ENCODE results near the gene IQCF5. TPM values are rescaled to one million over a fixed set of nuclear protein-coding genes. Genes with fewer than 3 reads are reported as not detected.

Gene IQCF5
- total RNA-seq, 4 donors from 2014 or later: not detected

GRCh38 chr3:51888463-51889105, 13.2 kb upstream of the IQCF5 start:
- no peak for DNase-seq
- Histone ChIP-seq H3K27me3 (no peaks in the 10 kb centered on the region), H3K4me1 (no peaks in the 10 kb centered on the region), H3K9me3 (no peaks in the 10 kb centered on the region), H3K27ac (no peak overlapping the region), H3K4me3 (replicated peaks in 1 of 3) (no peak overlapping the region), H3K36me3 (no peaks in the 10 kb centered on the region)
- 94 to 97% methylated on average over 12 of the region's 12 CpGs for WGBS, 2 donors
- TF ChIP-seq CTCF (IDR thresholded peaks at IDR 0.05) (no peak), POLR2A (IDR thresholded peaks at IDR 0.05) (no peak)
- intact Hi-C loops (cut with DNase I): no loop called here

- H3K27ac ChIP-seq: no peak overlapping the region
- H3K27me3 ChIP-seq: no peaks in the 10 kb centered on the region
- H3K36me3 ChIP-seq: no peaks in the 10 kb centered on the region
- no peaks in the 10 kb centered on the region for H3K9me3 ChIP-seq
- intact Hi-C loops (cut with DNase I): no loop called here
- TF ChIP-seq CTCF (IDR thresholded peaks at IDR 0.05) (no peak), POLR2A (IDR thresholded peaks at IDR 0.05) (no peak)
- H3K4me1 ChIP-seq: no peaks in the 10 kb centered on the region
- no peak for DNase-seq
- H3K4me3 ChIP-seq (replicated peaks in 1 of 3): no peak overlapping the region
- 94 to 97% methylated on average over 2 of the region's 2 CpGs for WGBS, 2 donors
These were observed 12.2 kb upstream of the IQCF5 start for GRCh38 chr3:51887620-51888019.

- H3K27ac ChIP-seq: no peak overlapping the region
- TF ChIP-seq CTCF (IDR thresholded peaks at IDR 0.05): no peak
- no peak for TF ChIP-seq POLR2A (IDR thresholded peaks at IDR 0.05)
- no peaks in the 10 kb centered on the region for H3K4me1 ChIP-seq
- intact Hi-C loops (cut with DNase I): no loop called here
- H3K36me3 ChIP-seq: no peaks in the 10 kb centered on the region
- H3K4me3 ChIP-seq (replicated peaks in 1 of 3): no peak overlapping the region
- no peak for DNase-seq
- H3K9me3 ChIP-seq: no peaks in the 10 kb centered on the region
- H3K27me3 ChIP-seq: no peaks in the 10 kb centered on the region
These were observed 11.0 kb upstream of the IQCF5 start for GRCh38 chr3:51886447-51886846.

GRCh38 chr3:51879937-51880336, 4.5 kb upstream of the IQCF5 start:
- Histone ChIP-seq H3K27ac (no peak overlapping the region), H3K27me3 (no peaks in the 10 kb centered on the region), H3K9me3 (no peaks in the 10 kb centered on the region), H3K36me3 (no peaks in the 10 kb centered on the region), H3K4me1 (no peaks in the 10 kb centered on the region), H3K4me3 (replicated peaks in 1 of 3) (no peak overlapping the region)
- intact Hi-C loops (cut with DNase I): no loop called here
- WGBS, 2 donors: 36 to 42% methylated on average over 2 of the region's 2 CpGs
- TF ChIP-seq CTCF (IDR thresholded peaks at IDR 0.05) (no peak), POLR2A (IDR thresholded peaks at IDR 0.05) (no peak)
- DNase-seq: no peak

DNA sequence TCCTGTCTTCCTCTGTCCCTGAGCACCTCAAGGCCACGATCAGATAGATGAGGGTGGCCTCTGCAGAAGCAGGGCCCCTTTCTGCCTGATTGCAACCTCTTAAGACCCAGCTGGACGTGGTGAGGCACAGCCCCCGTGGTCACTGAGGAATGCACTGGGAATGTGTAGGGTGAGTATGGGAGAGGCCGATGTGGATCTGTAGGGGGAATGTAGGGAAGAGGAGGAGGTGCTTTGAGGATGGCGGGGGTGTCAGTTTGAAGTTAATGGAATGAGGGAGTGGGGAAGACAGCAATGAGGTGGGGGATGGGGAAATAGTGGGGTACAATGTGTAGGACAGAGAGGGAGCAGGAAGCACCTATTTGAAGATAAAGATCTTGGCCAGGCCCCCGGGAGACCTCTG, 785 bp upstream of the IQCF5 start:
- H3K36me3 ChIP-seq: no peaks in the 10 kb centered on the region
- H3K27me3 ChIP-seq: no peaks in the 10 kb centered on the region
- TF ChIP-seq POLR2A (IDR thresholded peaks at IDR 0.05): no peak
- no peak for TF ChIP-seq CTCF (IDR thresholded peaks at IDR 0.05)
- DNase-seq: no peak
- H3K4me1 ChIP-seq: no peaks in the 10 kb centered on the region
- intact Hi-C loops (cut with DNase I): no loop called here
- H3K4me3 ChIP-seq (replicated peaks in 1 of 3): no peak overlapping the region
- H3K9me3 ChIP-seq: no peaks in the 10 kb centered on the region
- 49 to 54% methylated on average over 6 of the region's 6 CpGs for WGBS, 2 donors
- no peak overlapping the region for H3K27ac ChIP-seq

All from thyroid gland (tissue), 4 donors.